B cell (primary cell): ENCODE results near the gene LAMA3. TPM values are rescaled to one million over a fixed set of nuclear protein-coding genes. Genes with fewer than 3 reads are reported as not detected.

Source experiments
- ATAC-seq: fragments of 200-7000 bp; cut with Tn5 transposase; one replicate; pipeline ENCODE4 v1.10.0; 2021; ENCODE audit warnings: low read depth, mild to moderate bottlenecking, moderate number of reproducible peaks, moderate library complexity
- CTCF ChIA-PET: fragments of 350-600 bp; sonication (Branson Sonifier 250); formaldehyde crosslinking; loops from one replicate; lab custom pipeline; 2021; ENCODE audit warnings: antibody characterized with exemption, inconsistent platforms; lab: Charles Lee
- POLR2A ChIA-PET: fragments of 350-600 bp; sonication (Branson Sonifier 250); formaldehyde crosslinking; loops from one replicate; lab custom pipeline; 2021; ENCODE audit warnings: antibody characterized with exemption; lab: Charles Lee
- DNase-seq: peaks from one replicate; pipeline ENCODE4 v3.0.0; 2013
- H2AFZ ChIP-seq: 2 replicates; pipeline ENCODE4 v1.6.1; 2012; ENCODE audit warnings: mild to moderate bottlenecking, low read depth, low read length; ENCODE audit not compliant: insufficient read depth, poor library complexity, severe bottlenecking
- H3K27ac ChIP-seq, 2 donors: 1 replicate in 1 of 2; 2 replicates in 1 of 2; pipeline ENCODE4 v1.5.1; 2012 to 2013; ENCODE audit warnings: low read length in 2 of 2, mild to moderate bottlenecking in 2 of 2, moderate library complexity in 1 of 2
- H3K27me3 ChIP-seq, 4 experiments: fragments of 200-600 bp in 1 of 4; sonication (generic) in 1 of 4; replicated peaks in 1 of 4; 1 replicate in 2 of 4; 2 replicates in 2 of 4; pipeline versions ENCODE4 v1.6.1 to v1.7.0; 2013 to 2016; ENCODE audit warnings: low read length in 3 of 4, mild to moderate bottlenecking in 2 of 4, mixed read lengths in 1 of 4, moderate library complexity in 1 of 4; ENCODE audit not compliant: insufficient read depth in 4 of 4, control insufficient read depth in 3 of 4; ENCODE audit errors: control extremely low read depth in 1 of 4
- H3K36me3 ChIP-seq, 2 experiments: replicated peaks in 1 of 2; 1 replicate in 1 of 2; 2 replicates in 1 of 2; pipeline versions ENCODE4 v1.6.1 to v1.7.1; 2013; ENCODE audit warnings: low read length in 1 of 2; ENCODE audit not compliant: insufficient read depth in 2 of 2, control insufficient read depth in 1 of 2; ENCODE audit errors: control extremely low read depth in 1 of 2, extremely low read depth in 1 of 2
- H3K4me1 ChIP-seq, 2 donors: fragments of 200-600 bp in 1 of 2; sonication (generic) in 1 of 2; 1 replicate in 1 of 2; 2 replicates in 1 of 2; pipeline versions ENCODE4 v1.5.1 to v1.6.1; 2013 to 2017; ENCODE audit warnings: low read length in 2 of 2; ENCODE audit not compliant: control insufficient read depth in 2 of 2, insufficient read depth in 2 of 2
- H3K4me2 ChIP-seq: replicated peaks from 2 replicates; pipeline ENCODE3; 2012; ENCODE audit warnings: mild to moderate bottlenecking, low read depth, low read length; ENCODE audit not compliant: poor library complexity, severe bottlenecking
- H3K4me3 ChIP-seq, 5 experiments: fragments of 200-600 bp in 1 of 5; sonication (generic) in 1 of 5; 1 replicate in 3 of 5; 2 replicates in 2 of 5; pipeline versions ENCODE4 v1.5.1 to v1.7.0; 2011 to 2016; ENCODE audit warnings: low read length in 4 of 5, mild to moderate bottlenecking in 4 of 5, low read depth in 2 of 5, control low read depth in 1 of 5, moderate library complexity in 1 of 5; ENCODE audit not compliant: insufficient read depth in 1 of 5; ENCODE audit errors: control extremely low read depth in 1 of 5, extremely low read depth in 1 of 5
- H3K79me2 ChIP-seq: fragments of 200-600 bp; sonication (generic); one replicate; pipeline ENCODE4 v1.6.0; 2016; ENCODE audit warnings: low read length; ENCODE audit not compliant: control insufficient read depth, insufficient read depth
- H3K9ac ChIP-seq: fragments of 200-600 bp; sonication (generic); 2 replicates; pipeline ENCODE4 v1.6.1; 2017; ENCODE audit warnings: mild to moderate bottlenecking, low read length, moderate library complexity
- H3K9me3 ChIP-seq, 3 donors: one replicate each; pipeline versions ENCODE4 v1.6.1 to v1.7.1; 2013; ENCODE audit warnings: low read length in 2 of 3; ENCODE audit not compliant: control insufficient read depth in 2 of 3, insufficient read depth in 1 of 3; ENCODE audit errors: control extremely low read depth in 1 of 3
- H4K20me1 ChIP-seq: 2 replicates; pipeline ENCODE4 v1.6.0; 2012; ENCODE audit warnings: mild to moderate bottlenecking, low read length; ENCODE audit not compliant: insufficient read depth, control insufficient read depth, poor library complexity, severe bottlenecking
- H3K27ac Mint-ChIP-seq: one replicate; pipeline ENCODE4 v1.8.0; 2021; ENCODE audit warnings: mixed read lengths
- H3K27me3 Mint-ChIP-seq: one replicate; pipeline ENCODE4 v1.8.0; 2021; ENCODE audit warnings: mixed read lengths
- H3K4me1 Mint-ChIP-seq: one replicate; pipeline ENCODE4 v1.8.0; 2021; ENCODE audit warnings: mixed read lengths
- H3K4me3 Mint-ChIP-seq: one replicate; pipeline ENCODE4 v1.8.0; 2021; ENCODE audit warnings: mixed read lengths
- H3K9me3 Mint-ChIP-seq: one replicate; pipeline ENCODE4 v1.8.0; 2022; ENCODE audit warnings: mixed read lengths; ENCODE audit not compliant: insufficient read depth
- CTCF ChIP-seq: fragments of 200-600 bp; IDR thresholded peaks from one replicate; pipeline ENCODE4 v1.8.0; 2022; ENCODE audit warnings: antibody characterized with exemption, mild to moderate bottlenecking
- EZH2 ChIP-seq: IDR thresholded peaks from 2 replicates; pipeline ENCODE4 v1.6.1; 2012; ENCODE audit warnings: borderline replicate concordance, low read depth, mild to moderate bottlenecking, moderate library complexity, low read length; ENCODE audit not compliant: insufficient read depth, poor library complexity, severe bottlenecking
- WGBS: methylation state at CpG from one replicate; pipeline ENCODE4 v1.1.5; 2013; ENCODE audit warnings: missing lambda C conversion rate; ENCODE audit not compliant: insufficient coverage; 5-methylcytosine and 5-hydroxymethylcytosine counted together
- intact Hi-C: fragments of 100-400 bp; cut with micrococcal nuclease; formaldehyde crosslinking; loops from one replicate; pipeline ENCODE4 v1.10.0; 2022
- polyA plus RNA-seq: library from polyadenylated mRNA; depleted of rRNA; stranded (reverse); fragments of >200 nt; gene quantifications from 2 replicates; pipeline ENCODE4 v1.2.3, GENCODE V29; 2012
- total RNA-seq, 2 donors: library from RNA; stranded (reverse); fragments of 120-200 nt in 1 of 2; gene quantifications; 1 replicate in 1 of 2; 2 replicates in 1 of 2; pipeline versions ENCODE4 v1.2.3 to v1.2.4, GENCODE V29; 2013 to 2022

LAMA3 gene
- total and polyA plus RNA-seq, 2 donors (not counting 1 experiment from before 2014, with no cell fraction given): 0.03 to 0.32 TPM

GRCh38 chr18:23809415-23809814, 120.2 kb downstream of the LAMA3 start:
- no peak overlapping the region for H3K4me2 ChIP-seq
- ATAC-seq (no peak), DNase-seq (no peak)
- CTCF ChIA-PET: interaction anchor here (1.6 kb wide), 1 partner anchor 109 kb away, joined by 4 read pairs; no protein-coding TSS in a partner anchor
- POLR2A ChIA-PET: no interaction called here
- no peaks in the 10 kb centered on the region for H3K79me2 ChIP-seq
- no peak overlapping the region for H3K27ac Mint-ChIP-seq
- intact Hi-C loops: no loop called here
- no peaks in the 10 kb centered on the region for H3K4me1 Mint-ChIP-seq
- no peaks in the 10 kb centered on the region for H3K9me3 Mint-ChIP-seq
- H3K9me3 ChIP-seq: no peaks in the 10 kb centered on the region
- H3K27me3 Mint-ChIP-seq: peaks cover 9% of the 10 kb centered on the region
- H3K36me3 ChIP-seq: no peaks in the 10 kb centered on the region
- no peaks in the 10 kb centered on the region for H4K20me1 ChIP-seq
- H3K9ac ChIP-seq: no peak overlapping the region
- no peak overlapping the region for H3K4me3 ChIP-seq
- peaks cover 0 to 3% of the 10 kb centered on the region in 2 donors for H3K4me1 ChIP-seq
- no peak overlapping the region for H2AFZ ChIP-seq
- no peak overlapping the region for H3K4me3 Mint-ChIP-seq
- no CpG with 5 or more reads among the region's 3 CpGs for WGBS
- H3K27me3 ChIP-seq: no peaks in the 10 kb centered on the region
- H3K27ac ChIP-seq: no peak overlapping the region
- no peak for TF ChIP-seq CTCF
- TF ChIP-seq EZH2: no peak

DNA sequence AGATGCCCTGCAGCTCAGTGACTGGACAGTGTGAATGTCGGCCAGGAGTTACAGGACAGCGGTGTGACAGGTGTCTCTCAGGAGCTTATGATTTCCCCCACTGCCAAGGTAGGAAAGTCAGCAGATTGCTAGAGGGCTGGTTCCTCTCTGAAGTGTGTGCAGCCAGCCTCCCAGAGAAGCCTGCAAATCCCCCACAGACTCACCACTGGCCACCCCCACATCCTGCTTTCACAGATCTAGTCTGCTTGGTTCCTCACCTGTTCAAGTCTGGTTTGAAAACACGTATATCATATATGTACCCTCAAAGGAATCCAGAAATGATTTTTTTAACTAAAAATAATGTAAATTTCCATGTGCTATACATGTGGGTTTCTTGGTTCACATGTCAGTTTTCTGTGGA, 121.1 kb downstream of the LAMA3 start:
- no peaks in the 10 kb centered on the region for H3K79me2 ChIP-seq
- 83% methylated on average over 2 of the region's 3 CpGs for WGBS
- no peaks in the 10 kb centered on the region for H3K36me3 ChIP-seq
- DNase-seq: no peak
- no peaks in the 10 kb centered on the region for H3K4me1 Mint-ChIP-seq
- H3K4me3 ChIP-seq: no peak overlapping the region
- no peak overlapping the region for H3K4me2 ChIP-seq
- H3K27ac ChIP-seq: no peak overlapping the region
- H4K20me1 ChIP-seq: no peaks in the 10 kb centered on the region
- H3K27me3 ChIP-seq: no peaks in the 10 kb centered on the region
- H3K27me3 Mint-ChIP-seq: peaks cover 9% of the 10 kb centered on the region
- intact Hi-C loops: no loop called here
- no peak for TF ChIP-seq CTCF
- no peak for TF ChIP-seq EZH2
- no peaks in the 10 kb centered on the region for H3K9me3 Mint-ChIP-seq
- H3K27ac Mint-ChIP-seq: no peak overlapping the region
- H3K9me3 ChIP-seq: no peaks in the 10 kb centered on the region
- peaks cover 0 to 3% of the 10 kb centered on the region in 2 donors for H3K4me1 ChIP-seq
- POLR2A ChIA-PET: no interaction called here
- CTCF ChIA-PET: interaction anchor here (1.6 kb wide), 1 partner anchor 108 kb away, joined by 4 read pairs; no protein-coding TSS in a partner anchor
- no peak overlapping the region for H2AFZ ChIP-seq
- no peak overlapping the region for H3K4me3 Mint-ChIP-seq
- ATAC-seq: no peak
- H3K9ac ChIP-seq: no peak overlapping the region
